Stimulated activated CD4-positive, alpha-beta T cell treated with anti-CD3 and anti-CD28 coated beads, TNF-alpha, amount 100 ng/mL, for 48 hours (primary cell): ENCODE measurements around the gene ADGRB3.
"Not testable (repeated sequence)": the region's sequence is repeated elsewhere in the genome, so short reads cannot be mapped to it uniquely, and the experiment has no call there.

Experiments
- DNase-seq, 3 donors: peaks; one replicate each; pipeline ENCODE4 v3.0.0-alpha.2; 2020; ENCODE audit warnings: low read depth in 3 of 3

Gene ADGRB3

GRCh38 chr6:69232911-69233448 lies 597.9 kb downstream of the ADGRB3 start:
- peak in 2 of 3 donors; percentile 4 to 12 for DNase-seq

GRCh38 chr6:69238067-69238466 lies 603.0 kb downstream of the ADGRB3 start:
- no peak for DNase-seq

GRCh38 chr6:69246983-69247382 lies 611.9 kb downstream of the ADGRB3 start:
- no peak for DNase-seq

GRCh38 chr6:69261010-69261409 lies 625.9 kb downstream of the ADGRB3 start:
- DNase-seq = no peak

GRCh38 chr6:69263297-69263696 lies 628.2 kb downstream of the ADGRB3 start:
- no peak for DNase-seq

GRCh38 chr6:69265090-69265489 lies 630.0 kb downstream of the ADGRB3 start:
- DNase-seq = no peak

- no peak for DNase-seq
These were observed 630.6 kb downstream of the ADGRB3 start for GRCh38 chr6:69265706-69266105.

- DNase-seq = no peak
These were observed 641.1 kb downstream of the ADGRB3 start for GRCh38 chr6:69276204-69276603.

- DNase-seq = no peak
These were observed 644.7 kb downstream of the ADGRB3 start for GRCh38 chr6:69279805-69280204.

GRCh38 chr6:69280858-69281257 lies 645.8 kb downstream of the ADGRB3 start:
- no peak for DNase-seq

GRCh38 chr6:69284176-69284730 lies 649.2 kb downstream of the ADGRB3 start:
- no peak for DNase-seq

- no peak for DNase-seq
These were observed 650.0 kb downstream of the ADGRB3 start for GRCh38 chr6:69285054-69285453.

- no peak for DNase-seq
These were observed 651.2 kb downstream of the ADGRB3 start for GRCh38 chr6:69286331-69286730.

- not testable (repeated sequence) for DNase-seq
These were observed 653.1 kb downstream of the ADGRB3 start for GRCh38 chr6:69288198-69288597.

- no peak for DNase-seq
These were observed 654.8 kb downstream of the ADGRB3 start for GRCh38 chr6:69289689-69290495.

GRCh38 chr6:69293471-69293870 lies 658.4 kb downstream of the ADGRB3 start:
- DNase-seq = no peak

- no peak for DNase-seq
These were observed 659.3 kb downstream of the ADGRB3 start for GRCh38 chr6:69294407-69294806.

GRCh38 chr6:69294862-69295261 lies 659.8 kb downstream of the ADGRB3 start:
- DNase-seq = no peak

- no peak for DNase-seq
These were observed 668.3 kb downstream of the ADGRB3 start for GRCh38 chr6:69303382-69303781.

- DNase-seq = no peak
These were observed 670.4 kb downstream of the ADGRB3 start for GRCh38 chr6:69305456-69305855.

GRCh38 chr6:69308584-69308983 lies 673.5 kb downstream of the ADGRB3 start:
- no peak for DNase-seq

GRCh38 chr6:69311888-69312287 lies 676.8 kb downstream of the ADGRB3 start:
- no peak for DNase-seq

- no peak for DNase-seq
These were observed 678.9 kb downstream of the ADGRB3 start for GRCh38 chr6:69314001-69314400.
